Neural cell (in vitro differentiated cells): ENCODE data around the gene FLAD1. TPM values are rescaled to one million over a fixed set of nuclear protein-coding genes. Genes with fewer than 3 reads are reported as not detected.

Source experiments
- H2AFZ ChIP-seq: fragments of 200-600, 300-800 bp; sonication (generic), shearing (Covaris generic); 2 replicates; pipeline ENCODE4 v1.6.0; 2014; ENCODE audit warnings: low read depth, mild to moderate bottlenecking, antibody characterized with exemption, low read length, moderate library complexity
- H3F3A ChIP-seq: fragments of 200-600 bp; shearing (Covaris generic); 2 replicates; pipeline ENCODE4 v1.6.1; 2016; ENCODE audit warnings: mild to moderate bottlenecking, moderate library complexity, mixed read lengths, antibody characterized with exemption, low read length; ENCODE audit not compliant: insufficient read depth, poor library complexity, severe bottlenecking
- H3K27ac ChIP-seq: fragments of 200-600, 300-800 bp; sonication (generic), shearing (Covaris generic); 2 replicates; pipeline ENCODE4 v1.5.1; 2014; ENCODE audit warnings: mild to moderate bottlenecking, low read length, moderate library complexity
- H3K27me3 ChIP-seq: fragments of 300-800, 200-600 bp; sonication (generic), shearing (Covaris generic); 2 replicates; pipeline ENCODE4 v1.6.0; 2014; ENCODE audit warnings: mild to moderate bottlenecking, low read depth, low read length, moderate library complexity; ENCODE audit not compliant: insufficient read depth
- H3K36me3 ChIP-seq: fragments of 300-800, 200-600 bp; sonication (generic), shearing (Covaris generic); 2 replicates; pipeline ENCODE4 v1.5.1; 2014; ENCODE audit warnings: mild to moderate bottlenecking, antibody characterized with exemption, low read length, moderate library complexity; ENCODE audit not compliant: insufficient read depth
- H3K4me2 ChIP-seq: fragments of 300-800, 200-600 bp; sonication (generic), shearing (Covaris generic); 2 replicates; pipeline ENCODE4 v1.6.0; 2014; ENCODE audit warnings: mild to moderate bottlenecking, low read length
- H3K4me3 ChIP-seq: fragments of 300-800, 200-600 bp; sonication (generic), shearing (Covaris generic); 2 replicates; pipeline ENCODE4 v1.5.1; 2014; ENCODE audit warnings: mild to moderate bottlenecking, low read length, moderate library complexity
- H3K79me2 ChIP-seq: fragments of 200-600 bp; shearing (Covaris generic); replicated peaks from 2 replicates; pipeline ENCODE4 v1.6.0; 2014; ENCODE audit warnings: mild to moderate bottlenecking, low read length, moderate library complexity; ENCODE audit not compliant: insufficient read depth
- H3K9ac ChIP-seq: fragments of 300-800, 200-600 bp; sonication (generic), shearing (Covaris generic); 2 replicates; pipeline ENCODE4 v1.6.1; 2016; ENCODE audit warnings: mild to moderate bottlenecking, low read length, mixed read lengths
- H3K9me2 ChIP-seq: fragments of 200-600 bp; shearing (Covaris generic); 2 replicates; pipeline ENCODE4 v1.6.1; 2016; ENCODE audit warnings: mild to moderate bottlenecking, low read length, mixed read lengths; ENCODE audit not compliant: insufficient read depth
- H3K9me3 ChIP-seq: fragments of 200-600, 300-800 bp; sonication (generic), shearing (Covaris generic); 2 replicates; pipeline ENCODE4 v1.6.1; 2016; ENCODE audit warnings: mild to moderate bottlenecking, mixed run types, low read length, moderate library complexity, mixed read lengths
- H4K20me1 ChIP-seq: fragments of 200-600 bp; shearing (Covaris generic); 2 replicates; pipeline ENCODE4 v1.6.1; 2016; ENCODE audit warnings: mild to moderate bottlenecking, mixed run types; ENCODE audit not compliant: insufficient read depth
- CTCF ChIP-seq: fragments of 450-650 bp; IDR thresholded peaks from 2 replicates; pipeline ENCODE4 v1.5.1; 2014; ENCODE audit warnings: antibody characterized with exemption, mild to moderate bottlenecking, moderate library complexity; ENCODE audit not compliant: poor library complexity, severe bottlenecking
- EP300 ChIP-seq: fragments of 450-650 bp; conservative IDR thresholded peaks from 2 replicates; pipeline ENCODE4 v1.6.1; 2014; ENCODE audit warnings: antibody characterized with exemption, mild to moderate bottlenecking, moderate library complexity; ENCODE audit not compliant: poor library complexity, severe bottlenecking
- EZH2 ChIP-seq: fragments of 200-600, 300-800 bp; shearing (Covaris generic), sonication (generic); IDR thresholded peaks from 2 replicates; pipeline ENCODE4 v1.6.1; 2014; ENCODE audit warnings: antibody characterized with exemption, low read length, borderline replicate concordance, mild to moderate bottlenecking; ENCODE audit not compliant: insufficient read depth, poor library complexity, severe bottlenecking
- MXI1 ChIP-seq: fragments of 450-650 bp; conservative IDR thresholded peaks from 2 replicates; pipeline ENCODE4 v1.6.1; 2014; ENCODE audit warnings: antibody characterized with exemption, mild to moderate bottlenecking; ENCODE audit not compliant: poor library complexity, severe bottlenecking
- POLR2AphosphoS5 ChIP-seq: IDR thresholded peaks from 2 replicates; pipeline ENCODE4 v1.6.1; 2012
- RAD21 ChIP-seq: fragments of 450-650 bp; conservative IDR thresholded peaks from 2 replicates; pipeline ENCODE4 v1.6.1; 2014; ENCODE audit warnings: antibody characterized with exemption, mild to moderate bottlenecking, moderate library complexity
- REST ChIP-seq: IDR thresholded peaks from 2 replicates; pipeline ENCODE4 v1.6.1; 2012; ENCODE audit warnings: borderline replicate concordance
- SMC3 ChIP-seq: fragments of 450-650 bp; conservative IDR thresholded peaks from 2 replicates; pipeline ENCODE4 v1.6.1; 2014; ENCODE audit warnings: antibody characterized with exemption, mild to moderate bottlenecking, moderate library complexity; ENCODE audit not compliant: poor library complexity
- TAF1 ChIP-seq: IDR thresholded peaks from 2 replicates; pipeline ENCODE4 v1.6.1; 2012; ENCODE audit warnings: low read depth
- polyA plus RNA-seq: library from polyadenylated mRNA; depleted of rRNA; stranded (reverse); fragments of >200 nt; gene quantifications from 2 replicates; pipeline ENCODE4 v1.2.3, GENCODE V29; 2014

The FLAD1 gene
- polyA plus RNA-seq, 1 donor from 2014 or later = 68.6 TPM

- no peak overlapping the region for H3K4me3 ChIP-seq
- no peaks in the 10 kb centered on the region for H3K79me2 ChIP-seq
- no peaks in the 10 kb centered on the region for H3F3A ChIP-seq
- H3K9ac ChIP-seq = no peak overlapping the region
- no peak for TF ChIP-seq POLR2AphosphoS5
- no peak for TF ChIP-seq RAD21
- no peak for TF ChIP-seq EP300
- no peak for TF ChIP-seq CTCF
- TF ChIP-seq SMC3 = no peak
- TF ChIP-seq TAF1 = no peak
- TF ChIP-seq REST = no peak
- no peak for TF ChIP-seq EZH2
- no peak for TF ChIP-seq MXI1
- no peaks in the 10 kb centered on the region for H3K36me3 ChIP-seq
- no peak overlapping the region for H3K27ac ChIP-seq
- H2AFZ ChIP-seq = no peak overlapping the region
- H3K4me2 ChIP-seq = no peak overlapping the region
- H3K9me2 ChIP-seq = no peaks in the 10 kb centered on the region
- H3K9me3 ChIP-seq = no peaks in the 10 kb centered on the region
- no peaks in the 10 kb centered on the region for H4K20me1 ChIP-seq
- H3K27me3 ChIP-seq = no peaks in the 10 kb centered on the region
These were observed 35.6 kb downstream of the FLAD1 start for GRCh38 chr1:155018617-155019348.

GRCh38 chr1:155019377-155020245 lies 36.5 kb downstream of the FLAD1 start:
- Histone ChIP-seq H3F3A (no peaks in the 10 kb centered on the region), H3K9ac (no peak overlapping the region), H3K27ac (no peak overlapping the region), H3K4me2 (no peak overlapping the region), H3K9me3 (no peaks in the 10 kb centered on the region), H3K36me3 (no peaks in the 10 kb centered on the region), H3K79me2 (no peaks in the 10 kb centered on the region), H4K20me1 (no peaks in the 10 kb centered on the region), H2AFZ (no peak overlapping the region), H3K27me3 (no peaks in the 10 kb centered on the region), H3K4me3 (no peak overlapping the region), H3K9me2 (no peaks in the 10 kb centered on the region)
- TF ChIP-seq EP300 (no peak), EZH2 (no peak), POLR2AphosphoS5 (no peak), TAF1 (no peak), REST (no peak), MXI1 (no peak), SMC3 (no peak), RAD21 (no peak), CTCF (no peak)
